RWPE1 (cell line): ENCODE data around the gene ZNF500.
A peak's percentile ranks its signal among the peaks of the same experiment; 100 is the strongest.

Source experiments
- CTCF ChIA-PET: fragments of 350-600 bp; sonication (Branson Sonifier 250); formaldehyde crosslinking; extraction: SDS; loops from one replicate; lab custom pipeline; 2021; lab: Yijun Ruan, JAX
- POLR2A ChIA-PET: fragments of 400-600 bp; formaldehyde crosslinking; extraction: SDS; loops from one replicate; lab custom pipeline; 2020; ENCODE audit warnings: antibody characterized with exemption; ENCODE audit not compliant: low non-redundant PET; lab: Yijun Ruan, JAX
- DNase-seq: peaks from one replicate; pipeline ENCODE4 v3.0.0; 2012; ENCODE audit warnings: low spot score
- H3K27ac ChIP-seq: fragments of 450-650 bp; 2 replicates; pipeline ENCODE4 v1.5.1; 2017
- TF ChIP-seq, protein P1 (sequence below): fragments of 450-650 bp; conservative IDR thresholded peaks from 2 replicates; pipeline ENCODE4 v1.5.1; 2017; ENCODE audit warnings: low read depth, mild to moderate bottlenecking

ZNF500 gene

DNA sequence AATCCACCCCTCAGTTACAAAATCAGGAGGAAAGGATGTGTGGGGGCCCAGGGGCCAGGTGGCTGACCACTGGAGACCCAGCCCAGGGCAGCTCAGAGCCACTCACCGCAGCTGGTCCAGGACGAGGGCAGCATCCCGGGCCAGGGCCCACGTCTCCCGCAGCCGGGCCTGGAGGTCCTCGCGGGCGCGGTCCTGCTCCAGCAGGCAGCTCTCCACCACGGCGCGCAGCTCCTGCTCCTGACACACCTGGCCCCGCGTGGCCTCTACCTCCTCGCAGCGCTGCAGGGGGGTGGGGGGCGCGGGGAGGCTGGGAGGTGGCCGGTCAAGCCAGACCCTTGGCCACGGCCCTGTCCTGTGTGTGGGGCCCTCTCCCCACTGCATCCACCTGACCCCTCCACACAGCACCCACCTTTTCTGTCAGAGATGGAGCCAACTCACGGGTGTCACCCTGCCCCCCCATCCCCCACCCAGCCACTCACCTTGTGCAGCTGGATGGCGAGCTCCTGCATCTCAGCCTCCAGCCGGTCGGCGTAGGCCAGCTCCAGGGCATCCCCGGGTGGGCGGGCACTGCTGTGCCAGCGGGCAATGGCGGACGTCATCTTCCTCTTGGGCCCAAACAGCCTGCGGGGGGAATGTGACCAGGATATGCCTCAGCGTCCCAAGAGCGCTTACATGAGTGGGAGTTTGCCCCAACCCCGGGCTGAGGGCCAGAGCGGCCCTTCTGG is 68.5 kb downstream of the ZNF500 start:
- no peak for DNase-seq
- CTCF ChIA-PET: no interaction called here
- POLR2A ChIA-PET: no interaction called here
- TF ChIP-seq, protein P1, sequence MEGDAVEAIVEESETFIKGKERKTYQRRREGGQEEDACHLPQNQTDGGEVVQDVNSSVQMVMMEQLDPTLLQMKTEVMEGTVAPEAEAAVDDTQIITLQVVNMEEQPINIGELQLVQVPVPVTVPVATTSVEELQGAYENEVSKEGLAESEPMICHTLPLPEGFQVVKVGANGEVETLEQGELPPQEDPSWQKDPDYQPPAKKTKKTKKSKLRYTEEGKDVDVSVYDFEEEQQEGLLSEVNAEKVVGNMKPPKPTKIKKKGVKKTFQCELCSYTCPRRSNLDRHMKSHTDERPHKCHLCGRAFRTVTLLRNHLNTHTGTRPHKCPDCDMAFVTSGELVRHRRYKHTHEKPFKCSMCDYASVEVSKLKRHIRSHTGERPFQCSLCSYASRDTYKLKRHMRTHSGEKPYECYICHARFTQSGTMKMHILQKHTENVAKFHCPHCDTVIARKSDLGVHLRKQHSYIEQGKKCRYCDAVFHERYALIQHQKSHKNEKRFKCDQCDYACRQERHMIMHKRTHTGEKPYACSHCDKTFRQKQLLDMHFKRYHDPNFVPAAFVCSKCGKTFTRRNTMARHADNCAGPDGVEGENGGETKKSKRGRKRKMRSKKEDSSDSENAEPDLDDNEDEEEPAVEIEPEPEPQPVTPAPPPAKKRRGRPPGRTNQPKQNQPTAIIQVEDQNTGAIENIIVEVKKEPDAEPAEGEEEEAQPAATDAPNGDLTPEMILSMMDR: no peak
- peak overlapping the region; percentile 82 for H3K27ac ChIP-seq
